ENCODE measurements around the gene WDR64.

DNA sequence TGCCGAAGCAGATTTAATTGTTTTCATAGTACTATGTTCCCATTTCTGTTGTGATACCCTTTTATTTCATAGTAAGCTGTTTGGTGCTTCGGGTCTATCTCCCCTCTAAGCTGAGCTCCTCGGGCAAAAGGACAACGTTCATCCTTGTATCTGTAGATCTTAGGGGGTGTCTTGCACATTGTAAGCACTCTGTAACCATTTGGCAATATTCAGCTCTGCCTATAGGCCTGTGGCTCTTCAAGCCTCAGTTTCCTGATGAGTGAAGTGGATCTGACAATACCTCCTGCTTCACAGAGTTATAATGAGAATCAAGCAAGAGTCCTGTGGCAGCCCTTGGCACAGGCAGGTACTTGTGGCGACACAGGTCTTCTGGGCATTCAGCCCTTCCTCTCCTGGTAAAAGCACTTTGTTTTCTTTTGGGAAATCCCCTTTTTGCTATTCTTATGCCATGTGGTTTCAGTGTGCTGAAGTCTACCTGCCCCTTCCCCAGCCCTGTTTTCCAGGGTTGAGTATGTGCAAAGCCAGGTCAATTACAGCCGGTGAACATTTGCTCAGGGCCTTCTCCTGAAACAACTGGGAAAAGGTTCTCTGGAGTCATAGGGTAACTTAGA is 187.4 kb downstream of the WDR64 start:
- TF ChIP-seq, protein P1, sequence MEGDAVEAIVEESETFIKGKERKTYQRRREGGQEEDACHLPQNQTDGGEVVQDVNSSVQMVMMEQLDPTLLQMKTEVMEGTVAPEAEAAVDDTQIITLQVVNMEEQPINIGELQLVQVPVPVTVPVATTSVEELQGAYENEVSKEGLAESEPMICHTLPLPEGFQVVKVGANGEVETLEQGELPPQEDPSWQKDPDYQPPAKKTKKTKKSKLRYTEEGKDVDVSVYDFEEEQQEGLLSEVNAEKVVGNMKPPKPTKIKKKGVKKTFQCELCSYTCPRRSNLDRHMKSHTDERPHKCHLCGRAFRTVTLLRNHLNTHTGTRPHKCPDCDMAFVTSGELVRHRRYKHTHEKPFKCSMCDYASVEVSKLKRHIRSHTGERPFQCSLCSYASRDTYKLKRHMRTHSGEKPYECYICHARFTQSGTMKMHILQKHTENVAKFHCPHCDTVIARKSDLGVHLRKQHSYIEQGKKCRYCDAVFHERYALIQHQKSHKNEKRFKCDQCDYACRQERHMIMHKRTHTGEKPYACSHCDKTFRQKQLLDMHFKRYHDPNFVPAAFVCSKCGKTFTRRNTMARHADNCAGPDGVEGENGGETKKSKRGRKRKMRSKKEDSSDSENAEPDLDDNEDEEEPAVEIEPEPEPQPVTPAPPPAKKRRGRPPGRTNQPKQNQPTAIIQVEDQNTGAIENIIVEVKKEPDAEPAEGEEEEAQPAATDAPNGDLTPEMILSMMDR (IDR thresholded peaks at IDR 0.05; ENCODE audit: borderline replicate concordance, extremely low read depth, low read length, poor library complexity, severe bottlenecking) = no peak
- TF ChIP-seq EZH2 (IDR thresholded peaks at IDR 0.05; ENCODE audit: borderline replicate concordance, low read depth, low read length, severe bottlenecking) = no peak
